ENCODE results near the gene GP9. TPM values are rescaled to one million over a fixed set of nuclear protein-coding genes. Genes with fewer than 3 reads are reported as not detected.

GP9 gene
- total and polyA plus RNA-seq, 8 donors = 0.14 TPM; not detected in 7

DNA sequence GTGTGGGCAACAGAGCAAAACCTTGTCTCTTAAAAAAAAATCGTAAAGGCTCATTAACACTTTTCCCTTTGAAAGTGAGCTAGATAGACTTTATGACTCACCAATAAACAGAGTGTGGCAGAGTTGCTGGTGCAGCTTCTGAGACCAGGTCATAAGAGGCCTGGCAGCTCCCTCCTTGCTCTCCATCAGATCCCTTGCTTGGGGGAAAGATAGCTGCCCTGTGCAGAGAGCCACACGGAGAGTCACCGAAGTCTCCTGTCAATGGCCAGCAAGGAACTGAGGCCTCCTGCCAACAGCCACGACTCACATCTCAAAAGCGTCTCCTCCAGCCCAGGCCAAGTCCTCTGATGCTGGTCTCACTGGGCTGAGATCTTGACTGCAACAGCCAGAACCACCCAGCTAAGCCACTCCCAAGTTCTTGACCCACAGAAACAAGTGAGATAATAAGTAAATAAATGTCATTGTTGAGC is 8.7 kb upstream of the GP9 start:
- Histone ChIP-seq H3K4me1 (peaks cover 27 to 49% (median 35%) of the 10 kb centered on the region in 3 donors), H3K9me3 (no peaks in the 10 kb centered on the region), H3K36me3 (no peaks in the 10 kb centered on the region), H3K27ac (peak overlapping the region in 2 of 4 donors; percentile 83 to 89), H3K4me3 (no peak overlapping the region), H3K27me3 (no peaks in the 10 kb centered on the region)
- WGBS, 2 donors = 17 to 24% methylated on average over 5 of the region's 5 CpGs
- intact Hi-C loops (cut with DNase I) = no loop called here
- peak in 1 of 4 donors; percentile 3 for ATAC-seq
- no peak for FAIRE-seq
- TF ChIP-seq, protein P1, sequence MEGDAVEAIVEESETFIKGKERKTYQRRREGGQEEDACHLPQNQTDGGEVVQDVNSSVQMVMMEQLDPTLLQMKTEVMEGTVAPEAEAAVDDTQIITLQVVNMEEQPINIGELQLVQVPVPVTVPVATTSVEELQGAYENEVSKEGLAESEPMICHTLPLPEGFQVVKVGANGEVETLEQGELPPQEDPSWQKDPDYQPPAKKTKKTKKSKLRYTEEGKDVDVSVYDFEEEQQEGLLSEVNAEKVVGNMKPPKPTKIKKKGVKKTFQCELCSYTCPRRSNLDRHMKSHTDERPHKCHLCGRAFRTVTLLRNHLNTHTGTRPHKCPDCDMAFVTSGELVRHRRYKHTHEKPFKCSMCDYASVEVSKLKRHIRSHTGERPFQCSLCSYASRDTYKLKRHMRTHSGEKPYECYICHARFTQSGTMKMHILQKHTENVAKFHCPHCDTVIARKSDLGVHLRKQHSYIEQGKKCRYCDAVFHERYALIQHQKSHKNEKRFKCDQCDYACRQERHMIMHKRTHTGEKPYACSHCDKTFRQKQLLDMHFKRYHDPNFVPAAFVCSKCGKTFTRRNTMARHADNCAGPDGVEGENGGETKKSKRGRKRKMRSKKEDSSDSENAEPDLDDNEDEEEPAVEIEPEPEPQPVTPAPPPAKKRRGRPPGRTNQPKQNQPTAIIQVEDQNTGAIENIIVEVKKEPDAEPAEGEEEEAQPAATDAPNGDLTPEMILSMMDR (IDR thresholded peaks at IDR 0.05) = no peak
- DNase-seq = peak in 2 of 6 donors; percentile 31 to 49

DNA sequence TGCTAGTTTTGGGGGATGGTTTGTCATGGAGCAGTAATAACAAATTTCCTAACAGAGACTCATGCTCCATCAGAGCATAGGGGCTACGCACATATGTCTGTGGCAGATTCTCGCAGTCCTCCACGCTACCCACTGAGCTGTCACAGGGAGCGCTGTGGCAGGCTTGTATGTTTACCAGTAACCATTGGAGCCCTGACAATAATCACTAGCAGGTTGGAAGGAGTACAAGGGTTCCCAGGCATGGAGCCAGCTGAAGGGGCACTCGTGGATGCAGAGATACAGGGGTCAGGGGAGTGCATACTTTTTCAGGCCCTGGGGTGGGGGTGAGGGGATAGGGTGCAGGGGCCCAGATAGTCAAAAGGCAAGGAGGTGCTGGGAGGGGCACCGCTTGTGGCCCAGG is 7.9 kb upstream of the GP9 start:
- WGBS, 2 donors = 20 to 26% methylated on average over 6 of the region's 6 CpGs
- H3K9me3 ChIP-seq = no peaks in the 10 kb centered on the region
- TF ChIP-seq, protein P1 (IDR thresholded peaks at IDR 0.05) = no peak
- H3K4me1 ChIP-seq = peaks cover 27 to 49% (median 35%) of the 10 kb centered on the region in 3 donors
- intact Hi-C loops (cut with DNase I) = no loop called here
- H3K4me3 ChIP-seq = no peak overlapping the region
- ATAC-seq (peak; percentile 26 to 59 (median 37)), FAIRE-seq (no peak), DNase-seq (peak in 5 of 6 donors; percentile 51 to 74 (median 63))
- no peaks in the 10 kb centered on the region for H3K36me3 ChIP-seq
- peak overlapping the region; percentile 32 to 89 (median 73) for H3K27ac ChIP-seq
- H3K27me3 ChIP-seq = no peaks in the 10 kb centered on the region

DNA sequence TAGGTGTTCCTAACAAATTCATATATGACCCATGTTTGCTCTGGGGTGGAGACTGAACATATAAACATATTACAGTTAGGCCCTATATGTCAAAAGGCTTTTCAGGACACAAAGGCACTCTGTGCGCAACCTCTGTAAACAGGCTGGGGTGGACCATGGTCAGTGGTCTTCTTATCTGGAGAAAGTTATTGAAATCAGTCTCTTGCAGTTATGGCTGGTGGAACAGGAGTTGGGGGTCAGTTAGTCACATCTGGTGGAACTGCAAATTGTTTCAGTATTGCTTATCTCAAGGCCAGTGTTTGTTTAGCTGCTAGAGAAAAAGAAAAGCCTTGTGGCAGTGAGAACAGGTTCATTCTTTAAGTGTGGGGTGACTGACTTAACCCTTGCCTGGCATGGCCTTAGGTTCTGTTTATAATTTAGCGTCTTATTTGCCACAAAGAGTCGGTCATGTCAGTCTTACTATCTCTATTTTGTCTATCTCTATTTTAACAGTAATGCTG is 5.9 kb upstream of the GP9 start:
- Histone ChIP-seq H3K4me1 (peaks cover 27 to 60% (median 42%) of the 10 kb centered on the region in 3 donors), H3K9me3 (no peaks in the 10 kb centered on the region), H3K4me3 (no peak overlapping the region), H3K36me3 (no peaks in the 10 kb centered on the region), H3K27me3 (no peaks in the 10 kb centered on the region), H3K27ac (peak overlapping the region; percentile 40 to 89 (median 63))
- intact Hi-C loops (cut with DNase I) = no loop called here
- ATAC-seq (peak; percentile 52 to 68 (median 61)), DNase-seq (peak in 2 of 6 donors; percentile 47 to 49), FAIRE-seq (peak; percentile 5)
- WGBS, 2 donors = 17 to 30% methylated on average over 3 of the region's 3 CpGs
- TF ChIP-seq, protein P1 (IDR thresholded peaks at IDR 0.05) = no peak

DNA sequence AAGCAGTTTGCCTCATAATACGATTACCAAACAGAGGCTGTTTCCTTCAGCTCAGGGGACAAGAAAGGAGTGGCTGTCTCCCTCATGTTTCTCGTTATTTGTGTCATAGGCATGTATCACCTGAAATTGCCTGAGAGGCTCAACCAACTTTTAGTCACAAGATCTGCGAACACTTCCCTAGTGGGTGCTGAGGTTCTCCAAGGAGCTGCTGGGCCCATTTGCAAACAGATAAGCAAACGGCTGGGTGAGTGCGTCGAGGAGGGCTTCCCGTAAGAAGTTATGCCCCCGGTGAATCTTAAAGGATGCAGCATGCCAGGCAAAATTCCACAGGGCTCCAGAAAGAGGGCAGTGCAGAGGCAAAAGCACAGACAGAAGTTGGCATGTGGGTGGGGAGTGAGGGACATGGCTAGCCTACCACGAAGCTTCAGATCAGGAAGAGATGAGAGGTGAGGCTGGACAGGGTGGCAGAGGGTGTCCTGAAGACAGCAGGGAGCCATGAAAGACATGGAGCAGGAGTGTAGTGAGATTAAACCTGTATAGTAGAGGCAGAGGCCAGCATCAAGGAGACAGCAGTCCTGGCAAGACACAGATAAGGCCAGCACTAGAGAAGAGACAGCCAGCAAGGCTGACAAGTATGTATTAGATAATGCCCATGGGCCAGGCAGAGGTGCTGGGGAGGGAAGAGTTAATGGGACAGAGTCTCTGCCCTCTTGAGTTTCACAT is 4.0 kb upstream of the GP9 start:
- DNase-seq (no peak), ATAC-seq (no peak), FAIRE-seq (no peak)
- TF ChIP-seq, protein P1 (IDR thresholded peaks at IDR 0.05) = no peak
- Histone ChIP-seq H3K9me3 (no peaks in the 10 kb centered on the region), H3K36me3 (no peaks in the 10 kb centered on the region), H3K4me1 (peaks cover 27 to 60% (median 42%) of the 10 kb centered on the region in 3 donors), H3K27ac (peak overlapping the region in 3 of 4 donors; percentile 7 to 89 (median 83)), H3K27me3 (no peaks in the 10 kb centered on the region), H3K4me3 (no peak overlapping the region)
- WGBS, 2 donors = 28 to 41% methylated on average over 9 of the region's 9 CpGs
- intact Hi-C loops (cut with DNase I) = no loop called here

DNA sequence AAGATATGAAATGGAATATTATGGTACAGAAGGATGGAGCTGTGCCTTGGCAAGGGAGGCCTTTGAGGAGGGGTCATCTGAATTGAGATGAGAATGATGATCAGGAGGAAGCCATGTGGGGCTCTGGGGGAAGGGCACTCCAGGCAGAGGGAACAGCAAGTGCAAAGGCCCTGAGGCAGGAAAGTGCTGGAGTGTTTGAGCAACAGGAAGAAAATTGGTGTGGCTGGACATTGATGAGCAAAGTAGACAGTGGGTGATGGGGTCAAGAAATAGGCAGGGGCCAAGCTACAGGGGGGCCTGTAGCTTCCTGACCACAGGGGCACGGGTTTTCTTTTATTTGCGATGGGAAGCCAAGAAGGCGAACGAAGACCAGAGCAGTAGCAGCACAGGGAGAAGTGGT is 3.3 kb upstream of the GP9 start:
- no peaks in the 10 kb centered on the region for H3K36me3 ChIP-seq
- intact Hi-C loops (cut with DNase I) = no loop called here
- no peaks in the 10 kb centered on the region for H3K27me3 ChIP-seq
- H3K4me1 ChIP-seq = peaks cover 23 to 54% (median 39%) of the 10 kb centered on the region in 3 donors
- no peak overlapping the region for H3K4me3 ChIP-seq
- H3K9me3 ChIP-seq = no peaks in the 10 kb centered on the region
- no peak for FAIRE-seq
- DNase-seq = no peak
- TF ChIP-seq, protein P1 (IDR thresholded peaks at IDR 0.05) = no peak
- 96% methylated on average over 4 of the region's 4 CpGs for WGBS, 2 donors
- H3K27ac ChIP-seq = no peak overlapping the region
- no peak for ATAC-seq
